GM19043 (cell line): ENCODE results near the gene DNM3.
"Not testable (repeated sequence)": the region's sequence is repeated elsewhere in the genome, so short reads cannot be mapped to it uniquely, and the experiment has no call there.

Experiments
- ATAC-seq: cut with Tn5 transposase; IDR thresholded peaks from one replicate; pipeline ENCODE4 v1.9.1; 2021; ENCODE audit warnings: low read depth; ENCODE audit not compliant: unreplicated experiment

DNM3 gene

DNA sequence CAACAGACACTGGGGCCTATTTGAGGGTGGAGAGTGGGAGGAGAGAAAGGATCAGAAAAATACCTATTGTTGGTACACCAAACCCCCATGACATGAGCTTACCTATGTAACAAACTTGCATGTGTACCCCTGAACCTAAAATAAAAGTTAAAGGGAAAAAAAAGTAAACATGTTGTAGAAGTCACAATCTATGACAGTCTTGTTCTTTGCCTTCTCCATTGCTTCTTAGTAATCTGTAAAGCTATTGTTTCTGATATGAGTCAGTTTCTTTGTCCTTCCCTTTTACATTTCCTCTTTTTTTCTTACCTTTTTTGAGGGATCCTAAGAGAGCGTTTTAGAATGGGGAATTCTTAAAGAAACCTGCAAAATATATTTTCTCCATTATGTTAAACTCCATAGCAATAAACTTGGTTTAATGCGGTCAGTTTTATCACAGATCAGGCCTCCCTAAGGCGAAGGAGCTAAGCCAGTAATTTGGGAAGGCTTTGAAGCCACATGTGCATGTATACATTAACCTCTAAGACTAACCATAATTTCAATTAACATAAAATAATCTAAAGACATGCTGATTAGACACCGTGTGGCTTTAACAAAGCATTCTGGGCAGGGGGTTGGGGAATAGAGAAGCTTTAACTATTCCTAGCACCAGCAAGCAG is 501.4 kb downstream of the DNM3 start:
- ATAC-seq, result peak; percentile 34

DNA sequence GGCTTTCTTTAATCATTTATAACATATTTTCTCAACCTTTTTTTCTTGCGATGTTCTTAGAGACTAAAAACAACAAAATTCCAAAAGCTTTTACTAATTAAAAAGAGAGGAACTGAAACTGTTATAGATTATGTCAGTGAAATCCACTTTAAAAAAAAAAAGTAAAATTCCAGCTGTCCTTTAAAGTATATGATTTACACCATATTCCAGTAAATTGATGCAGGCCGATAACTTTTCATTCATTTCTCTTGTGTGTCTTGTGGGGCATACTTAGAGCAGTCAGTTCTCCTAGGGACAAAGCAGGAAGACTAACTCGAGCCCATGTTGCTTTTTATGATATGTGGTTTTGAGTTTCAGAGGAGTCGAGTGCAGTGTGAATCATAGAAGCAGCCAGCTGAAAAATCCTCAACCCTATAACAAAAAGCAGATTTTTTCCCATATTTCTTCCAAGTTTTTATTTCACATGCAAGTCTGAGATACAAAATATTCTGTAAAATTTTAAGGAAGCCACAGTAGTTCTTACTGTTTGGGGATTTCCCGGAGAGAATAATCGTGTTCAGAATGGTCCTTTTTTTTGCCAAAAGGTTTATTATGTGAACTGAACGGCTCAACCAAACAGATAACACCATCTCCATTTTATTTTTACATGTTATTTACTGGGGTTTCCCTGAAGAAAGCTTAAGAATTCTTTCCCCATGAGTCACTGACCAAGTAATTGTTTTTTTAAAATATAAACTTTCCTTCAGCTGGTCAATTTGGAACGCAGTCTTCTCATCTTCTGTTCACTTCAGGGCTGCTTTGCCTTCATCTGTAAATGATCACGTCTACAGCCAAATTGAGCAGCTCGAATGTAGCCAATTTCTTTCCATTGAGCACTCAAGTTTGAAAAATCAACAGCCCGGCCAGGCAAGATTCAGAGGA is 502.2 kb downstream of the DNM3 start:
- ATAC-seq, result peak; percentile 38

DNA sequence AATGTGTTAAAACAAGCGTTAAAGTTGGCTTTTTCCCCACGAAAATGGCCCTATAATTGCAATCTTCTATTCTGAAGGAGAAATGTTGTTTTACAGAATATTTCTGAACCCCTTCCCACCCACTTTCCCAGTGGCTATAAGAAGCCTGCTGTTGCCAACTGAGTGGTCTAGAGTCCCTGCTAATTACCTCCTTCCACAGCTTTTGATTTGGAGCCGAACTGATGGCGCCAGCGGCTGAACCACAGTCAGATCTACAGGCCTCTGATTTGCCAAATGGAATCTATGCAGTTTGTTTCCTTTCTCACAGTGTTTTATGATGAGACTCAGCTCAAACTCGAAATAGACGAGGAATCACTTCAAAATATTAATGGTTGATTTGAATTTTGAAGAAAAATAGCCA is 503.1 kb downstream of the DNM3 start:
- ATAC-seq, result no peak

DNA sequence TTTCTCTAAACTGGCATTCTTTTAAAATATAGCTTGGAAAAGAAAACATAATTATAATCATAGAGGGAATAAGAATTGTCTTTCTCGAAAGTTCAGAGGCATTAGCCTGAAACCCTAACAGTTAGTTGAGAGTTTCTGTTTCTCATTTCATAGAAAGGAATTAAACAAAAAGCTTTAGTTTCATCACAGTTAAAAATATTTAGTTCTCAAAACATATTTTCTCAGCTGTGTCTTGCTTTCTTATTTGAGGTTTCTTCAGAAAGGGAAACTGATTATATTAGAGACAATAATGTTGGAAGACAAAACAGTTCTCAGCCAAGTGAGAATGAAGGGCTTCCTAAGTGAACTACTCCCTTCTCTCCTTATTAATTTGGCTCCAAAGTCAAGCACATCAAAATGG is 503.8 kb downstream of the DNM3 start:
- ATAC-seq, result peak; percentile 31

DNA sequence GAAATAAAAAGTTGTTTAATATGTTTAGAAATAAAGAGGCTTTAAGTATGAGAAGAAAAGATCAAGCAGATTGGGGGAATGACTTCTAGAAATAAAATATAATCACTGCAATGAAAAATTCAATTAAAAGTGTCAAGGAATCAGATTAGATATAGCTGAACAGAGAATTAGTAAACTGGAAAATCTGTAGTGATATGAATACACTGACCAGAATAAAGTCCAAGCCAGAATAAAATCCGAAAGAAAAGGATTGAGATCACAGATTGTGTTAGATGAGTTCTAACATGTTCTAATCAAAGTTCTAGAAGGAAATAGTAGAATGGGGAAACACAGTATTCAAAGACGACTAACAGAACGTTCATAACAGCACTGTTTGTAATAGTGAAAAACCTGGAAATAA is 506.1 kb downstream of the DNM3 start:
- ATAC-seq, result no peak

DNA sequence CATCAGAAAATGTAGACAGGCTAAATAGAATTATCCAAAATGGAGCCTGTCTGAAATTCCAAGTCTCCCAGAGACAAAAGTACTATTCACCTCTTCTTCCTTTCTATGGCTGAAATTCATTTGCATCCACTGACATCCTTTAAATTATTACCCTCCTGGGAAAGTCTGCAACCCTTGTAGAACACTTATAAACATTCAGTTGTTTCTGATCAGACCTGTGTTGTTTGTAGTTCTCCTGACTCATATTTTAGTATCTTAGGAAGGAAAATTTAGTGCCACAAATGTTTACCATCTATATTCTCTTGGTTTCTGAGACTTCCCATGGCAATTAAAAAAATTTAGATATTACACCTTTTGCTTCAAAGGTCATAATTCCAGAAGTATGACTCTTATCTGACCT is 509.6 kb downstream of the DNM3 start:
- no peak for ATAC-seq

DNA sequence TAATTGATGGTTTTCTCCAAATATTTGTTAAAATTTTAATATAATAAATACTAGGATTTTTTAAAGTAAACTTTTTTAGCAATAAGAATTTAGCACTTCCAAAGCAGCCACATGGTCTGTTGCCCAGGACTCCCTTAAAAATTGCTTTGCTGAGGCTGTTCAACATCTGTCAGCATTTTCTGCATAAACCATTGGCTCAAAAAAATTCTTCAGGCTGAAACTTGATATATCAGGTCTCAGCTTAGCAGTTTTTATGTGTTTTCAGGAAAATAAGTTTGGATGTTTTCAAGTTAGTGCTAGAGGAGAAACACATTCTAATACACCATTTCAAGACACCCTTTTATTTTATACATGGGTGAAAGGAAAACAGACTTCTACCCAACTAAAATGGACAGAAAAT is 510.0 kb downstream of the DNM3 start:
- ATAC-seq, result no peak

DNA sequence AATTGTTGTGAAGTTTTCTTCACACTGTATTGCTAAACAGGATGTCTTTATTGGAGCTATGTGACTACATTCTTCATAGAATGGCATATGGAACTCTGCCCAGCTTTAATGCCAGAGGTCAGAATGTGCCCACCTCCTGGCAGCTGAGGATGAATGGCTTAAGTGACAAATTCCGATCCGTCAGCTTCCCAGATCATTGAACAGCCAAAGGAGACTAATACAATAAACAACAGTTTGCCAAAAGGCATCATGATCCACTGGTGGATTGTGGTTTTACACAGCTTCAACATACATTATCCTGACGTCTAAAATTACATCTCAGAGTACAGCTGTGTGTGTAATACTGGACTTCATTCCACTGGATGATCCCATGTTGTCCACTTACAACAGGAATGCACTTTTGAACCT is 510.5 kb downstream of the DNM3 start:
- ATAC-seq, result no peak

DNA sequence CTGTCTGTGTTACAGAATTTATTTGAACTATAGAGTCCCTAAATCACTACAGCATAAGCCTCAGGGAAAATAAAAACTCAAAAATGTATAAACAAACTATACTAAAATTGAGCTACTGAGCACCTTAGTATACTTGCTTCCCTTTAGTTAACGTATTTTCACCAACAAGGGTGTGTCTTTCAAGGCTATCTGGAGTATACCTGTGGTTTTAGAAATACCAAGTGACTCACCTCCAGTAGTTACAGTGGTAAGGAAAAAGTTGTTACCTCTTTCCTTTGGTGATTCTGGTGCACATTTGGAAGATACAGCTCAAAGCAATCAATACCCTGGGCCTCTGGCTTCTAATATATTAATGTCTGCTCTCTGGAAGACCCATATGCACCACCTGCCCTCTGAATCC is 511.1 kb downstream of the DNM3 start:
- no peak for ATAC-seq

DNA sequence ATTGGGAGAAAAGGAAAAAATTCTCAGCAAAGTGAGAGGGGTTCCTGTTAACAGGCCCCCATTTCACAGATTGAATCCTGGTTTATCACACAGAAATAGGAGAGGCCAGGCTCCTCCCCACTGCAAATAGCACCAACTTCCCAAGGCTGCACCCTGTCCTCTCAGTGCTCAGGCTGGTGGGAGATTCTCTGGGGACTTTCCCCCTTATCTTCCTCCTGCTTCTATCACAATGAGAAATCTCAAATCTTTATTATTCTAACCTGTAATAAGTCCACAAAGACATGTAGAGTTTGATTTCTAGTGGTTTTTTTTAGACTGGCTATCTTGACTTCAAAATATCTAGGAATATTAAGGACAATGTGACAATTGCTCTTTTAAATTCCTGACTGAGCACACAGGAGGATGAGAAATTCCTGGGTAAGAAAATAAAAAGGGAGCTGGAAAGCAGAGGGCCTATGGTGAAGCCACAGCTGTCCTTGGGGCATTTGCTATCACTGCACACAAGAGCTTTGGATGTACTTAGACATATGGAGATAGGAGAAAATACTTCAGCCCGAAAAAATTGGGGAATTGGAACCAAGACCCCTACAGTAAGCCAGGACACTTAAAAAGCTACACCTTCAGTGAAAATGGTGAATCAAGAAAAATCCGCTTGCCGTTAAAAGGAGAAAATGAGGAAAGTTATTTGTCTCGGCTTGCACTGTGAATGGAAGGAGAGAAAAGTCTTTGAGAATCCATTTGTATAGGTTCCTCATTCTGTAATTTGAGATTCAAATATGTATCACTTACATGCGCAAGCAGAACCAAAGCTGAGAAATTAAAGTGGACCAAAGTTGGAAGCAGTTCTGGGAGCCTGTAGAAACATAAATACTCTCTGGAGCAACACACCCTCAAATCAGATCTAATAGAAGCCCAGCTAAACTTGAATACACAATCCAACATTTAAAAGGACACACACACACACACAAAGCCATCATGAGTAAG is 513.3 kb downstream of the DNM3 start:
- no peak for ATAC-seq

DNA sequence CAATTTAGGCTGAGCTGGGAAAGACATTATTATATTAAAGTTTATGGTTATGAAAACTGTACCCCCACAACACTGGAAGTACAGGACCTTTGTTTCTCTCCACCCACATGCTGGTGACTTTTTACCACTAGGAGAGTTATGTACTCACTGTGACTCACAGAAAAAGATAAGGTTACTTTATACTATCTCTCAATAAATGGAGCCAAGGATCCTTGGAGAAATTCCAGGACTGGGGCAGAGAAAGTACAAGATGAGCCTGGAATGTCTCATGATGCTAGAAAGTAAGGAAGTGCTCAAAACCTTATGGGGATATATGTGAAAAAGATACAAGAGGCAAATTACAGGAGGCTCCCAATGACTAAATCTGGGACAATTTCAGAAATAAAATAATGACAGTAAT is 515.3 kb downstream of the DNM3 start:
- ATAC-seq, result no peak

DNA sequence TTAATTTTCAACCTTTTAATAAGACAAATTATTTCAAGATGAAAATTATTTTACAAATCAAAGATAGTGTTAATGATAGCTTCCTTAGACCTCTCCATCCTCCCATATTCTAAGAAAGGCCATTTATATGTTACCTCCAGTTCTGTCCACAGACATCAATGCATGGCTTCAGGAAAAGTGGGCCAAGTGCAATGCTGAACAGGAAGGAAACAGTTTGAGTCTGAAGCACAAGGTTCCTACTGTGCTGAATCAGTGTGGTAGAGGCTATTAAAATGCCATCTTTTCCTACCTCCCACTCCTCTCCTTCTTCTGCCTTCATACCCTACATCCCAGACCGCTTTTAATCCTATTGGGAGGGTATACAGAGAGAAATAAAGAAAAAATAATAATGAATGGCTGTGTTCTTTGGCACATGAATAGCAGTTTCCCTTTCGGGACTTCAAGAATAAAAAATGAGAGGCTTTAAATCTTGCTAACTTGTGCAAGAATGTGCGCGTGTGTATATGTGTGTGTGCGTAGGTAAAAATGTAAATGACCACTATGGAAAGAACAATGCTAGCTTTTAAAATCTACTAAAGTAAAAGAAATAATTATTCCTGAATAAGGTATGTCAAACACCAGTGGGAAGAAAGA is 516.6 kb downstream of the DNM3 start:
- ATAC-seq, result no peak

DNA sequence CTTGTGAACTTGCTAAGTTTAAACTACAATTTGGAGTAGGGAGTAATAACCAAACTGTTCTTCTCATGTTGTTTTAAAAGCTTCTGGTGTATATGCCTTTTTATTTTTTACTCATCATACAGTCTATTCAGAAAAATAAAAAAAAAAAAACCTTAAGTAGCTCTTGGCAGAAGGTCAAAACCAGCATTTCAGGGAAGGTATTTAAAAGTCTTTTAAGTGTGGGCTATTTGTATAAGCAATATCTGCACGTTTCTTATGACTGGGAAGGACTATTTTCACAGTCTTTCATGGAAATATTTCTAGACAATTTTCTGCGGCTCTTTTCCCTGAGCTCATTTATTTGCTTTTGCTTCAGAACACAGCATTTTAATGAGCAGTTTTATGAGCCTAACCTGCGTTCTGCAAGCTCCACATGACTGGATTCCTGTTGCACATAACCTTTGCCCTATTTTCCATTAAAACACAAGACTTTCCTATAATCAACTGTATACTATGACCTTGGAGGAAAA is 518.2 kb downstream of the DNM3 start:
- no peak for ATAC-seq

DNA sequence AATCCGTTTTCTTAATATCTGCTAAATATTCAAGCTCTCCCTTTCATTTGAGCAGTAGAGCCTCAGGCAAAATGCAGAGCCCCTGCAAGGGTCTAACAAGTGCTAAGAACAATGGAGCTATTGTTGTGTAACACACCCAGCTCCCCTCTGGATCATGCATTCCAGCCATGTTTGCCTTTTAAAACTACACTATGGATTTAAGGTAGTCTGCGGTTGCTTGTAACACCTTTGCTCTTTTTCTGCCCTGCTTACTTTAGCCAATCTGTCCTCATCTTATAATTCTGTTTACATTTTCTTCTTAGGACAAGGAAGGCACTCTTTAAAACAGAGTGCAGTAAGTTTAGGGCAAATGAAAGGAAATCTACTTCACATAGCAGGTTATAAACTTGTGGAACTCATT is 519.2 kb downstream of the DNM3 start:
- ATAC-seq, result no peak

DNA sequence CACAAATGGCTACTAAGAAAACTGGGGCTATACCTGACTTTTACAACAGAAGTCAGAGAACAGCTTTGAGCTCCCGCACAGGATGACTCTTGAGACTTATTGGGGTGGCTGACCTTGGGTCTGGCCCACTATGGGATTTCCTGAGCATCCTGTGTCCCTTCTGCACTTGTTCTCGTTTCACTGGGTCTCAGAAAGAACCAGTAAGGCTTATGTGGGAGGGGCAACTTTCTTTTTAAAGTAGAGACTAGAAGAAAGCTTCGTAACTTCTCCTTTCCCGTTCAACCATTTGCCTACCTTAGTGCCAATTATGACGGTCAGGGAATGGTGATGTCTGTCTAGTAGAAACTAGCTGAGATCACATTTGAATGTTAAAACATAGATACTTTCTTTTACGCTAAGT is 519.7 kb downstream of the DNM3 start:
- ATAC-seq, result no peak

DNA sequence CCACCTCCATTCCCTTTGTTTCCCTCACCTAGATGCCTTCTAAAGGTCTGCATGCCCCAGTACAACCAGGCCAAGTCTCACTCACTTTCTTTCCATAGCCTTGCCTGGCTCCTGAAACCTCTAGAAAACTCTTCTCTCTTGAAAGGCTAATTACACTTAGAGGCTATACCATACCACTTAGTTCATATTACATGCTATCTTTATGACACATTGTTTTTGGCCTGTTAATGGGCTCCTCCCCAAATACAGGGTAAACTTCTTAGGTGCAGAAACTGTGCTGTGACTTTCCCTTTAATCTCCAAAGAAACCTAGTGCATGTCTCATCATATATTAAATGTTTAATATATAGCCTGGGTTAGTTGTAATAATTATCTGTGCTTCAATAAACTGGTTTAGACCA is 522.6 kb downstream of the DNM3 start:
- ATAC-seq, result no peak

DNA sequence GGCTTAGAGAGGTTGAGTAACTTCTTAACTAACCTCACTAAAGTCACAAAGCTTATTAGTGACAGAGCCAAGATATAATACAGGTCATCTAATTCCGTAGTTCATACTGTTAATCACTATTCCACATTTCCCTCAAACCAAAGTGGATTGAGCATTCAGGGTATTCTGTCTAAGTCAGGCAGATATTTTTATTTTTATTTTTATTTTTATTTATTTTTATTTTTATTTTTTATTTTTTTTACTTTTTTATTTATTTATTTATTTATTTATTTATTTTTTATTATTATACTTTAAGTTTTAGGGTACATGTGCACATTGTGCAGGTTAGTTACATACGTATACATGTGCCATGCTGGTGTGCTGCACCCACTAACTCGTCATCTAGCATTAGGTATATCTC is 530.3 kb downstream of the DNM3 start:
- not testable (repeated sequence) for ATAC-seq

DNA sequence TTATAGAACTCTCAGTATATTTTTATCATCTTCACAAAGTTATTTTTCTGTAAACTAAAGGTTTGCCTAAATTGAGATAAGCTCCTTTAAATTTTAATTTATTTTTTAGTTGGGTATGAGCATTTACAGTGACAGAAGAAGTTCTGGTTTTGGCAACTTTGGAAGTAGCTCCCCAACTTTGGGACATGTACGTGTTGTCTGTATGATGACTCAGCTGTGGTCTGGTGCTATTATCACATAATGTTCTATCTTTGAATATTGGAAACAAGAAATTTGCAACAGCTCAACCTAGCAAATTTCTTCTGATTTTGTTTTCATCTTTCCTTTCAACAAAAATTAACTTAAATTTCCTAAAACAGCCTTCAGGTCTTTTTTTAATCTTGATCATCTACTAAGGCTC is 532.6 kb downstream of the DNM3 start:
- ATAC-seq, result no peak

DNA sequence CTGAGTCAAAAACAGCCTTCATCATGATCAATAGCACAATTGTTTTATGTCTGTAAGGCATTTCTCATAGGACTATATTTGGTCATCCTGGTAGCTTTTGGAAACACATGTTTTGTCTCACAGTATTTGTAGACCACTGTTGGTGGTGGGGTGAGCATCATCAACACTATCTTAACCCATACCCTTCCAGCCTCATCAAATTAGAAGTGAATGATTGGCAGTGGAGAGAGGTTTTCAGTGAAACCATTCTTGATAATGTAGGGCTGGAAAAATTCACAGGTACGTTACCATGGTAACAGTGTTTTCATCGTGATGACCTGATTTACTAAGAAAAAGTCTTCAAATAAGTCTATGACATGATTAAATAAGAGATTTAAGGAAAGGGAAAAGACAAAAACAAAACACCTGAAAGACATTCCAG is 533.9 kb downstream of the DNM3 start:
- ATAC-seq, result no peak

DNA sequence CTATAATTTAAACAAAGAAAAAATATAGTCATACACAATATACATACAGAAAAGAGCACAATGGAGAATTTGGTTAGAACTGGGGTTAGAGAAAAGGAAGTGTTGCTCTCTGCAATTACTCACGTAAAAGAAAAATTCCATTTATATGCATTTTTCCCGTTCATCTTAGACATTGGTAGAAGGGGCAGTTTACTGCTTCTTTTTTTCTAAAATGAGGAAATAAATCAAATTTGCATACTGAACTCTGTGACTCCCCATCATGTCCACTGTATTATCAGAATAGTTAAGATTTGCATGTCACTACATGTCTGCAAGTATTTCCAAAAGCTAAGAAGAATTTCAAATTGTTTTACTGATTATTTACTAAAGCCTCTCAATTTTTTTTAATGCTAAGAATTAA is 535.1 kb downstream of the DNM3 start:
- no peak for ATAC-seq
